NCI-H146 (cell line): ENCODE measurements around the gene CXCL6.

ENCODE experiments used
- DNase-seq: peaks from one replicate; lab custom pipeline; 2025; lab: John Stamatoyannopoulos, UW

The CXCL6 gene

GRCh38 chr4:73868206-73869129, 32.0 kb downstream of the CXCL6 start:
- no peak for DNase-seq

- DNase-seq: peak; percentile 36
Observed at GRCh38 chr4:73869130-73870055, 32.9 kb downstream of the CXCL6 start, which contains the start of gene CXCL1. TSS of gene CXCL1 (plus strand) at chr4:73869393. CDS start at chr4:73869471, 78 bp downstream.

- no peak for DNase-seq
Observed at GRCh38 chr4:73870260-73870659, 33.8 kb downstream of the CXCL6 start.

GRCh38 chr4:73870768-73871167, 34.3 kb downstream of the CXCL6 start:
- no peak for DNase-seq

- DNase-seq: no peak
Observed at GRCh38 chr4:73871511-73872310, 35.2 kb downstream of the CXCL6 start.

GRCh38 chr4:73872316-73873108, 36.0 kb downstream of the CXCL6 start:
- no peak for DNase-seq

GRCh38 chr4:73874386-73874785, 37.9 kb downstream of the CXCL6 start:
- DNase-seq: no peak

- DNase-seq: no peak
Observed at GRCh38 chr4:73875401-73875800, 38.9 kb downstream of the CXCL6 start.

GRCh38 chr4:73883306-73883705, 46.8 kb downstream of the CXCL6 start:
- no peak for DNase-seq

GRCh38 chr4:73885574-73886267, 49.2 kb downstream of the CXCL6 start:
- DNase-seq: no peak
